ENCODE measurements around the gene TRIM45.

GRCh38 chr1:117096951-117097408 is 24.6 kb downstream of the TRIM45 start:
- TF ChIP-seq CREM (IDR thresholded peaks at IDR 0.05) (no peak), CREM (CRISPR knock-in tag; IDR thresholded peaks at IDR 0.05) (no peak), JUN (CRISPR knock-in tag; IDR thresholded peaks at IDR 0.05) (no peak), CTCF (CRISPR knock-in tag; IDR thresholded peaks at IDR 0.05) (no peak), GABPA (IDR thresholded peaks at IDR 0.05; ENCODE audit: low read depth, low read length) (no peak), GABPA (CRISPR knock-in tag; IDR thresholded peaks at IDR 0.05; ENCODE audit: low read depth) (no peak), HDAC1 (CRISPR knock-in tag; IDR thresholded peaks at IDR 0.05) (no peak), RCOR2 (CRISPR knock-in tag; IDR thresholded peaks at IDR 0.05) (no peak), MYC (CRISPR knock-in tag; IDR thresholded peaks at IDR 0.05; ENCODE audit: borderline replicate concordance) (no peak)

All from HepG2 (cell line).